A673 (cell line): ENCODE data around the gene PDGFD. TPM values are rescaled to one million over a fixed set of nuclear protein-coding genes. Genes with fewer than 3 reads are reported as not detected.

ENCODE experiments used
- BruUV-seq: library from RNA; stranded (reverse); fragments of 400-500 nt; replicated peaks from 2 replicates; lab custom pipeline; 2021; lab: Mats Ljungman, UMichigan
- CTCF ChIA-PET: fragments of 300-600 bp; sonication (Branson Sonifier 250); formaldehyde crosslinking; loops from one replicate; lab custom pipeline; 2022; ENCODE audit warnings: antibody characterized with exemption; lab: Charles Lee
- POLR2A ChIA-PET: fragments of 300-600 bp; sonication (Branson Sonifier 250); formaldehyde crosslinking; loops from one replicate; lab custom pipeline; 2022; ENCODE audit warnings: antibody characterized with exemption; ENCODE audit not compliant: low non-redundant PET; lab: Charles Lee
- DNase-seq: peaks from one replicate; pipeline ENCODE4 v3.0.0-alpha.2; 2015; ENCODE audit warnings: low spot score
- H3K27ac ChIP-seq: fragments of 200-600 bp; sonication (generic); 2 replicates; pipeline ENCODE4 v1.5.1; 2016; ENCODE audit warnings: mixed run types, low read depth, mild to moderate bottlenecking, mixed read lengths, antibody characterized with exemption, low read length; ENCODE audit not compliant: poor library complexity, severe bottlenecking
- H3K27me3 ChIP-seq: fragments of 200-600 bp; sonication (generic); replicated peaks from 2 replicates; pipeline ENCODE4 v1.6.1; 2017; ENCODE audit warnings: mixed run types, low read depth, mild to moderate bottlenecking, mixed read lengths, antibody characterized with exemption, low read length; ENCODE audit not compliant: insufficient read depth, poor library complexity
- H3K36me3 ChIP-seq: fragments of 200-600 bp; sonication (generic); 2 replicates; pipeline ENCODE4 v1.6.1; 2016; ENCODE audit warnings: mixed run types, mild to moderate bottlenecking, mixed read lengths, antibody characterized with exemption, low read length; ENCODE audit not compliant: insufficient read depth, poor library complexity, severe bottlenecking
- H3K4me1 ChIP-seq: fragments of 200-600 bp; sonication (generic); 2 replicates; pipeline ENCODE4 v1.6.1; 2017; ENCODE audit warnings: mixed run types, mild to moderate bottlenecking, mixed read lengths, antibody characterized with exemption, low read length; ENCODE audit not compliant: insufficient read depth, poor library complexity, severe bottlenecking
- H3K4me3 ChIP-seq: fragments of 200-600 bp; sonication (generic); 2 replicates; pipeline ENCODE4 v1.5.1; 2016; ENCODE audit warnings: low read depth, mixed run types, mild to moderate bottlenecking, mixed read lengths, low read length; ENCODE audit not compliant: poor library complexity, severe bottlenecking
- H3K9me3 ChIP-seq: fragments of 200-600 bp; sonication (generic); 2 replicates; pipeline ENCODE4 v1.6.1; 2016; ENCODE audit warnings: mixed run types, low read depth, mild to moderate bottlenecking, mixed read lengths, antibody characterized with exemption, low read length; ENCODE audit not compliant: poor library complexity, severe bottlenecking
- EZH2 ChIP-seq: fragments of 200-600 bp; sonication (generic); IDR thresholded peaks from 2 replicates; pipeline ENCODE4 v1.6.1; 2017; ENCODE audit warnings: borderline replicate concordance, low read depth, mild to moderate bottlenecking, mixed read lengths, antibody characterized with exemption, low read length; ENCODE audit not compliant: poor library complexity, severe bottlenecking
- intact Hi-C: fragments of 100-400 bp; cut with micrococcal nuclease; formaldehyde crosslinking; loops from one replicate; pipeline ENCODE4 v1.10.0; 2022; ENCODE audit not compliant: unreplicated experiment
- total RNA-seq: library from RNA; stranded (reverse); gene quantifications from 2 replicates; pipeline ENCODE4 v1.2.3, GENCODE V29; 2021
- TF ChIP-seq, protein P1 (sequence below): fragments of 300-800, 200-600 bp; sonication (generic); conservative IDR thresholded peaks from 2 replicates; pipeline ENCODE4 v1.5.1; 2017; ENCODE audit warnings: low read depth, mild to moderate bottlenecking, antibody characterized with exemption, low read length, moderate library complexity, mixed read lengths

PDGFD gene
- total RNA-seq, 1 experiment from 2014 or later: 6.1 TPM

DNA sequence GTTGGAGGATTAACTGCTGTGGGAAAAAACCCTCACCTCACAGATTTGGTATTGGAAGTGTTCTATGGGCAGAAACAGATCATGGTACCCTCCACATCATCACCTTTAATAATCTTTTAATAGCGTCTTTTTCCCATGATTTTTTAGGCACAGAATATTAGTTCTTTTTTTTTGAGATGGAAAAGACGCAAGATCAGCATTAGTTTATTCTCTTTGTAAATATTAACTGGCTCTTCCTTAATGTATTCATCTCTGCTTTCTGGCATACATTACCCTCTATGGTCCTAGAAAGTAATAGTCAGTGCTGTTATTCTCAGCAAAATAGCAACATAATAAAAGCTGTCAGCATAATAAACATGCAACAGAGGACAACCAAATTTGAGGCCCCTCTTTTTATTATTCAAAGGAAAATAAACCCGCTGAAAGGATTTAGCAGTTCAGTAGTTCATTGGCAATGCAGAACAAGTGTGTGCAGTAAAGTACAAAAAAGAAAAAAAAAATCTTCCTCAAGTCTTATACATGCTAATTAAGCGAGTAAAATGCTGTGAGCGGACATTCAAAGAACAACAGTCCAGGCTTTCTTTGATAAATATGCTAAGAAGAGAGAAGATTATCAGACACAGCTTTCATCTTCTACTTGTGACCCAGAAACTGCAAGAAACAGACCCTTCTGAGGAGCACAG lies 165.0 kb downstream of the PDGFD start:
- ChIA-PET POLR2A (no interaction called here), CTCF (no interaction called here)
- H3K36me3 ChIP-seq: no peaks in the 10 kb centered on the region
- no peaks in the 10 kb centered on the region for H3K9me3 ChIP-seq
- DNase-seq: no peak
- no peak for TF ChIP-seq EZH2
- TF ChIP-seq, protein P1, sequence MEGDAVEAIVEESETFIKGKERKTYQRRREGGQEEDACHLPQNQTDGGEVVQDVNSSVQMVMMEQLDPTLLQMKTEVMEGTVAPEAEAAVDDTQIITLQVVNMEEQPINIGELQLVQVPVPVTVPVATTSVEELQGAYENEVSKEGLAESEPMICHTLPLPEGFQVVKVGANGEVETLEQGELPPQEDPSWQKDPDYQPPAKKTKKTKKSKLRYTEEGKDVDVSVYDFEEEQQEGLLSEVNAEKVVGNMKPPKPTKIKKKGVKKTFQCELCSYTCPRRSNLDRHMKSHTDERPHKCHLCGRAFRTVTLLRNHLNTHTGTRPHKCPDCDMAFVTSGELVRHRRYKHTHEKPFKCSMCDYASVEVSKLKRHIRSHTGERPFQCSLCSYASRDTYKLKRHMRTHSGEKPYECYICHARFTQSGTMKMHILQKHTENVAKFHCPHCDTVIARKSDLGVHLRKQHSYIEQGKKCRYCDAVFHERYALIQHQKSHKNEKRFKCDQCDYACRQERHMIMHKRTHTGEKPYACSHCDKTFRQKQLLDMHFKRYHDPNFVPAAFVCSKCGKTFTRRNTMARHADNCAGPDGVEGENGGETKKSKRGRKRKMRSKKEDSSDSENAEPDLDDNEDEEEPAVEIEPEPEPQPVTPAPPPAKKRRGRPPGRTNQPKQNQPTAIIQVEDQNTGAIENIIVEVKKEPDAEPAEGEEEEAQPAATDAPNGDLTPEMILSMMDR: no peak
- no peaks in the 10 kb centered on the region for H3K4me1 ChIP-seq
- H3K27ac ChIP-seq: no peak overlapping the region
- no peaks in the 10 kb centered on the region for H3K27me3 ChIP-seq
- no peak overlapping the region for H3K4me3 ChIP-seq
- intact Hi-C loops: no loop called here
- no TSS peak for BruUV-seq

DNA sequence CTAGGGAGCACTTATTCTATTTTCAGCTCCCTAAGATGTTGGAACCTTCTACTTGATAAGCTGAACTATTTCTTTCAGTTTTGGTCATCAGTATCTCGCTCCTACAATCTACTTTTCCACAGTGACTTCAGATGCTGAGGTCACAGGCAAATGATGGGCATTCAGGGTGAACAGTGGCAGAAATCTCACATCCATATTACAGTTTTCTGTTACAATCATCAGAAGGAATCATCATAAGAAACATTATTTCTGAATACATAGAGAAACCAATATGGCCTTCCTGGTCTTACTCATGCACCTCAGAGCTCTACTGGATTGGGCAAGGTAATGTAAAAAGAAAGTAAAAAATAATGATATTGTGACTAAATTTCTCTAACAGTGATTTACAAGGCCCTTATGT lies 166.9 kb downstream of the PDGFD start:
- H3K27me3 ChIP-seq: no peaks in the 10 kb centered on the region
- H3K4me3 ChIP-seq: no peak overlapping the region
- BruUV-seq: no TSS peak
- intact Hi-C loops: no loop called here
- H3K27ac ChIP-seq: no peak overlapping the region
- TF ChIP-seq, protein P1: no peak
- TF ChIP-seq EZH2: no peak
- H3K36me3 ChIP-seq: no peaks in the 10 kb centered on the region
- ChIA-PET POLR2A (no interaction called here), CTCF (no interaction called here)
- no peaks in the 10 kb centered on the region for H3K9me3 ChIP-seq
- H3K4me1 ChIP-seq: no peaks in the 10 kb centered on the region
- DNase-seq: no peak

DNA sequence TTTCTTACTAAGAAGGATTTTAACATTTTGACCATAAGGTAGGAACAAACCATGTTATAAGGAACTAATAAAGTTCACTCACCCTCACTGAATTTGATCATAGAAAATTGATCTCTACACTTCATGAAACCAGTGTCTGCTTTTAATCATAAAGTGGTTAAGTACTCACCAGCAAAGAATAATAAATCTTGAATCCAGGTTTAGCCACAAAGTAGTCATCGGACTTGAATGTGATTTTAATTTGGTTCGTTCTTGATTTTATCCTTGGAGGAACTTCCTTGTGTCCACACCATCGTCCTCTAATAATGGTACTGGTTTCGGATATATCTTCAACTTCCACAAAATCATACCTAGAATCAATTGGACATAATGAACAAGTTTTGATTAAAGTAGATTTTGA lies 168.1 kb downstream of the PDGFD start:
- intact Hi-C loops: no loop called here
- no peak for TF ChIP-seq EZH2
- TF ChIP-seq, protein P1: no peak
- no TSS peak for BruUV-seq
- Histone ChIP-seq H3K27ac (no peak overlapping the region), H3K36me3 (no peaks in the 10 kb centered on the region), H3K4me1 (no peaks in the 10 kb centered on the region), H3K9me3 (no peaks in the 10 kb centered on the region), H3K4me3 (no peak overlapping the region), H3K27me3 (no peaks in the 10 kb centered on the region)
- ChIA-PET CTCF (no interaction called here), POLR2A (no interaction called here)
- DNase-seq: no peak
